ENCODE data around the gene WDR33. TPM values are rescaled to one million over a fixed set of nuclear protein-coding genes. Genes with fewer than 3 reads are reported as not detected.

Gene WDR33
- total RNA-seq, 1 donor from 2014 or later, result 23.5 TPM

DNA sequence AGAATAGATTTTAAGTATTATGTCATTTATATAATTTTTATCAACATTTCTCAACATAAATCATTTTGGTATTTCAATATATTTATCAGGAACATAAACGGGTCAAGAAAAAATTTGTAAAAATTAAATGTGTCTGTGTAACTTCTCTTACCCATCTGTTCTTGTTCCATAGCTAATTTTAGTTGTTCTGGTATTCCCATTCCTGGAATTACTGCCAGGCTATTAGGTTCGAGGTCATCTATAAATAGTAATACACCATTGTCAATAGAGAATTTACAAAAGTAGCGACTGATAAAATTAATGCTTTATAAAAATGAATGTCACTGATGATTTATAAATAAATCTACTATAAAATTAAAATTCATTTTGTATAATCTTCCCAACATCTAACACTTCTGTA, 88.2 kb downstream of the WDR33 start:
- no peaks in the 10 kb centered on the region for H3K27me3 ChIP-seq (ENCODE audit: control insufficient read depth, insufficient read depth, low read length)
- no peaks in the 10 kb centered on the region for H3K36me3 ChIP-seq (ENCODE audit: control insufficient read depth, insufficient read depth, low read length)
- TF ChIP-seq, protein P1, sequence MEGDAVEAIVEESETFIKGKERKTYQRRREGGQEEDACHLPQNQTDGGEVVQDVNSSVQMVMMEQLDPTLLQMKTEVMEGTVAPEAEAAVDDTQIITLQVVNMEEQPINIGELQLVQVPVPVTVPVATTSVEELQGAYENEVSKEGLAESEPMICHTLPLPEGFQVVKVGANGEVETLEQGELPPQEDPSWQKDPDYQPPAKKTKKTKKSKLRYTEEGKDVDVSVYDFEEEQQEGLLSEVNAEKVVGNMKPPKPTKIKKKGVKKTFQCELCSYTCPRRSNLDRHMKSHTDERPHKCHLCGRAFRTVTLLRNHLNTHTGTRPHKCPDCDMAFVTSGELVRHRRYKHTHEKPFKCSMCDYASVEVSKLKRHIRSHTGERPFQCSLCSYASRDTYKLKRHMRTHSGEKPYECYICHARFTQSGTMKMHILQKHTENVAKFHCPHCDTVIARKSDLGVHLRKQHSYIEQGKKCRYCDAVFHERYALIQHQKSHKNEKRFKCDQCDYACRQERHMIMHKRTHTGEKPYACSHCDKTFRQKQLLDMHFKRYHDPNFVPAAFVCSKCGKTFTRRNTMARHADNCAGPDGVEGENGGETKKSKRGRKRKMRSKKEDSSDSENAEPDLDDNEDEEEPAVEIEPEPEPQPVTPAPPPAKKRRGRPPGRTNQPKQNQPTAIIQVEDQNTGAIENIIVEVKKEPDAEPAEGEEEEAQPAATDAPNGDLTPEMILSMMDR (IDR thresholded peaks at IDR 0.05; ENCODE audit: insufficient read depth, low read length, poor library complexity, severe bottlenecking), result no peak
- DNase-seq (ENCODE audit: low read depth), result no peak
- H3K4me3 ChIP-seq (ENCODE audit: low read depth, low read length), result no peak overlapping the region

DNA sequence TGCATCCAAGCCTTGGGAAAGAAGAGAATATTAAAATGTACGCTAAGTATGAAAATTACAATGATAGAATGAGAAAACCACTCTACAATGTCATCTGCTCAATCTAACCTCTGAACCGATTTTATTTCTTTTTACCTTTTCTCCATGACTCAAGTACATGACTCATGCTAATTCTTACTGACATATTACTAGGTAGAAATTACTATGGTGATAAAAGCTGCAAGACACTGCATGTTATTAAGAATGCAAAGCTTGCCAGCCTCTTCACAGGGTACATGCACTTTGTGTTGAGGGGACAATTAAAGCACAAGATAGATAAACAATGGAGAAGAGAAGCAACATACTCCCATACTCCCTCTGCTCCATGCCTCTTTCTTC, 89.0 kb downstream of the WDR33 start:
- DNase-seq (ENCODE audit: low read depth), result no peak
- TF ChIP-seq, protein P1 (IDR thresholded peaks at IDR 0.05; ENCODE audit: insufficient read depth, low read length, poor library complexity, severe bottlenecking), result no peak
- Histone ChIP-seq H3K36me3 (ENCODE audit: control insufficient read depth, insufficient read depth, low read length) (no peaks in the 10 kb centered on the region), H3K4me3 (ENCODE audit: low read depth, low read length) (no peak overlapping the region), H3K27me3 (ENCODE audit: control insufficient read depth, insufficient read depth, low read length) (no peaks in the 10 kb centered on the region)

DNA sequence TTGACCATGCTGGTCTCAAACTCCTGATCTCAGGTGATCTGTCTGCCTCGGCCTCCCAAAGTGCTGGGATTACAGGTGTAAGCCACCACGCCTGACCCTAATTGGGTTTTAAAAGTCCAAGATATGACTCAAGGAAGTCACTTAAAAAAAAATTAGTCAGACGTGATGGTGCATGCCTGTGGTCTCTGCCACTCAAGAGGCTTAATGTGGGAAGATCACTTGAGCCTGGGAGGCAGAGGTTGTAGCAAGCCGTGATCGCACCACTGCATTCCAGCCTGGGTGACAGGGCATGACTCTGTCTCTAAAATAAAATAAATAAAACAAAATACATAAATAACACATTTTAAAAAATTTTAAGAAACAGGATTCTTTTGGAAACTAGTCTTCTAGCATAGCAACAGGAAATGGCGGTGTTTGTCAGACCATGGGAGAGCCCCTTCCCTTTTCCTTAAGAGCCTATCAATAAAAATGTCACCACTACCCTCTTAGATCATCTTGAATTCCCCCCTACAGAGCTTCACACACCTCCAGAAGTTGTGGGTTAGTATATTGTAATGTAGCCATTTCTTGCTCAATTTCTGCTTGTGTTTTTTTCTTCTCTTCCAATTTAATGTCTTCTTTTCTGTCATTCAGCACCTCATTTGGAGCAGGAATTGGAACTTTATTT, 89.5 kb downstream of the WDR33 start:
- TF ChIP-seq, protein P1 (IDR thresholded peaks at IDR 0.05; ENCODE audit: insufficient read depth, low read length, poor library complexity, severe bottlenecking), result no peak
- no peaks in the 10 kb centered on the region for H3K27me3 ChIP-seq (ENCODE audit: control insufficient read depth, insufficient read depth, low read length)
- no peaks in the 10 kb centered on the region for H3K36me3 ChIP-seq (ENCODE audit: control insufficient read depth, insufficient read depth, low read length)
- DNase-seq (ENCODE audit: low read depth), result peak; percentile 69
- H3K4me3 ChIP-seq (ENCODE audit: low read depth, low read length), result no peak overlapping the region

DNA sequence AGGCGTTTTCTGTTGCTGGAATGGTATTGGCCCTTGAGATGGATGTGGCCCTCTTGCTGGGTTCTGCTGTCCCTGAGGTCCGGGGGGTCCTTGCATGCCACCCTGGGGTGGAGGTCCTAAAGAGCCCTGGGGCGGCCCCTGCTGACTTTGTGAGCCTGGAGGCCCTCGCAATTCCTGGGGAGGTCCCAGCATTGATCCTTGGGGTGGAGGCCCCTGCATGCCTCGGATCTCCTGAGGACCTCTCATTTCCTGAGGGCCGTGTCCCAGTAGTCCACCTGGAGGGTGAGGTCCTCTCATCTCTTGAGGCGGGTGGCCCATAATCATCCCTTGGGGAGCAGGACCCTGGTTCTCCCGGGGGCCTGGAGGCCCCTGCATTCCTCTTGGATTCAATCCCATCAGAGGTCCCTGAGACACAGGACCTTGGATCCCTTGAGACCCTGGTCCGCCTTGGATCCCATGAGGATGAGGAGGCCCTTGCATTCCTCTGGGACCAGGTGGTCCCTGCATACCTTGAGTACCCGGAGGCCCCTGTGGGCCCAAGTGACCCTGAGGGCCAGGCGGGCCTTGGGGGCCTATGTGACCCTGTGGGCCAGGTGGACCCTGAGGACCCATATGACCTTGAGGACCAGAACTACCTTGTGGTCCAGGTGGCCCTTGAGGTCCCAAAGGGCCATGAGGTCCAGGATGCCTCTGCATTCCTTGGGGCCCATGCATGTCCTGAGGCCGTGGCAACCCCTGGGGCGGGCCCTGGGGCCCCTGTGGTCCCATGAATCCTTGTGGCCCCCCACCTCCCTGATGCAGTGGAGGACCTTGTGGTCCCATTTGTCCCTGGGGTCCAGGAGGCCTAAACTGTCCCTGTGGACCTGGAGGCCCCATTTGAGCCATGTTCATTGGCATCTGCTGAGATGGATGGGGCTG, 91.4 kb downstream of the WDR33 start:
- H3K36me3 ChIP-seq (ENCODE audit: control insufficient read depth, insufficient read depth, low read length), result no peaks in the 10 kb centered on the region
- no peak for DNase-seq (ENCODE audit: low read depth)
- H3K4me3 ChIP-seq (ENCODE audit: low read depth, low read length), result no peak overlapping the region
- H3K27me3 ChIP-seq (ENCODE audit: control insufficient read depth, insufficient read depth, low read length), result no peaks in the 10 kb centered on the region
- TF ChIP-seq, protein P1 (IDR thresholded peaks at IDR 0.05; ENCODE audit: insufficient read depth, low read length, poor library complexity, severe bottlenecking), result no peak

DNA sequence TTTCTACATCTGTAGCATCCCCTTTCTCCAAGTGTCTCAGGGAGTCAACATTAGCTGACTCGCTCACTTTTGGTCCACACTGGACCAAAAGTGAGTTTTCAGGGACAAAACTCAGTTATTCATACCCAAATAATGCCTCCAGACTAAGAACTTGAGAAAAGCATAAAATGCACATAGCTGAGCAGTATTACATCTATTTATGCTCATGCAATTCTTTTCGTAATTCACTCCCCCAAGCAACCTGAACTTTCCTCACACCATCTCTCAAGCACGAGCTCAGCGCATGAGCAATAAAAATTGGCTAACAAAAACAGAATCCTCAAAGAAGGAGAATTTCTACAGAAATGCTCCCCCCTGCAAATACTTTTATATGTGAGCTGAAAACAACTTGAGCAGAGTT, 92.7 kb downstream of the WDR33 start:
- DNase-seq (ENCODE audit: low read depth), result no peak
- Histone ChIP-seq H3K4me3 (ENCODE audit: low read depth, low read length) (no peak overlapping the region), H3K36me3 (ENCODE audit: control insufficient read depth, insufficient read depth, low read length) (no peaks in the 10 kb centered on the region)

More for the DNA sequence above, 92.7 kb downstream of the WDR33 start:
- TF ChIP-seq, protein P1 (IDR thresholded peaks at IDR 0.05; ENCODE audit: insufficient read depth, low read length, poor library complexity, severe bottlenecking), result no peak
- H3K27me3 ChIP-seq (ENCODE audit: control insufficient read depth, insufficient read depth, low read length), result no peaks in the 10 kb centered on the region
